8988T (cell line): ENCODE results near the gene DRGX.

Experiments used
- DNase-seq: peaks from one replicate; pipeline ENCODE4 v3.0.0; 2011

DRGX gene

DNA sequence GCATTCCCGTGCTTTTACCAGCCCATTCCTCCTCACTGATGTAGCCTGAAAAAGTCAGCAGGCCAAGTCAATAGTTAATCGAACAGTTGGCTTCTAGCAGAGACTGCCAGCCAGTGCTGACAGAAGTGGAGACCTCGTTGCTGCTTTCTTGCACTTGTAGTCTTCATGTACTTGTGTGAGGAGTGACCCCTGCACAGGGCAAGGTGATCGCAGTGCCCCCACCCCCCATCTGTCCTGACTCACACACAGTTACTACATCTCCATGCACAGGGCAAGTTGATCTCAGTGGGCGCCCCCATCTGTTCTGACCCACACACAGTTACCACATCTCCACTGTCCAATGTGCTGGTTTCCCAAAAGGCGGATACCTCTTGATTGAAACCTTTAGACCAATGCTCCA lies 62.7 kb downstream of the DRGX start:
- DNase-seq, result no peak

GRCh38 chr10:49332768-49333167 lies 63.1 kb downstream of the DRGX start:
- DNase-seq, result no peak

- no peak for DNase-seq
Measured at GRCh38 chr10:49332333-49332732, 63.6 kb downstream of the DRGX start.

GRCh38 chr10:49331431-49331830 lies 64.5 kb downstream of the DRGX start:
- no peak for DNase-seq

DNA sequence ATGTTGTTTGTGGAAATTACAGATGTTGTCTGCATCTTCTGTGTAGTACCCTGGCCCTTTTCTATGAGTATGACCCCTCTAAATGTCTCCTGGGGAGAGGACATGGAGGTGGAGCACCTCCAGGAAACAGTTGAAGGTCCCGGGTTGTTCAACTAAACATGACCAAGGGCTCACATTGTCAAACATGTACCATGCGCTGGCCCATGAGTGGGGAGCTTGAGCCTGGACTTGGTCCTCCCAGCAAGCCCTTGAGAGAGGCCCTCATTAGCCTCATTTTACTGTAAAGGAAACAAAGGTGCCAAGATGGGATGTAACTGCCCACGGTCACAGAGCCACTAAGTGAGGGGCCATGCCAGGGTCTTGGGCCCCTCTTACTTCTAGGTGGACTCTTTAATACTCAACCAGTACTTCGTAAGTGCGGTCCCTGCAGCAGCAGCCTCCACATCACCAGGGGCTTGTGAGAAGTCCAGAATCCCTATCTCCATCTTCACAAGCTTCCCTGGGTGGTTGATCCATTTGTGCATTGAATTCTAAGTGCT lies 65.7 kb downstream of the DRGX start:
- DNase-seq, result no peak

GRCh38 chr10:49329146-49329505 lies 66.8 kb downstream of the DRGX start:
- DNase-seq, result no peak

GRCh38 chr10:49328401-49329145 lies 67.3 kb downstream of the DRGX start:
- no peak for DNase-seq

DNA sequence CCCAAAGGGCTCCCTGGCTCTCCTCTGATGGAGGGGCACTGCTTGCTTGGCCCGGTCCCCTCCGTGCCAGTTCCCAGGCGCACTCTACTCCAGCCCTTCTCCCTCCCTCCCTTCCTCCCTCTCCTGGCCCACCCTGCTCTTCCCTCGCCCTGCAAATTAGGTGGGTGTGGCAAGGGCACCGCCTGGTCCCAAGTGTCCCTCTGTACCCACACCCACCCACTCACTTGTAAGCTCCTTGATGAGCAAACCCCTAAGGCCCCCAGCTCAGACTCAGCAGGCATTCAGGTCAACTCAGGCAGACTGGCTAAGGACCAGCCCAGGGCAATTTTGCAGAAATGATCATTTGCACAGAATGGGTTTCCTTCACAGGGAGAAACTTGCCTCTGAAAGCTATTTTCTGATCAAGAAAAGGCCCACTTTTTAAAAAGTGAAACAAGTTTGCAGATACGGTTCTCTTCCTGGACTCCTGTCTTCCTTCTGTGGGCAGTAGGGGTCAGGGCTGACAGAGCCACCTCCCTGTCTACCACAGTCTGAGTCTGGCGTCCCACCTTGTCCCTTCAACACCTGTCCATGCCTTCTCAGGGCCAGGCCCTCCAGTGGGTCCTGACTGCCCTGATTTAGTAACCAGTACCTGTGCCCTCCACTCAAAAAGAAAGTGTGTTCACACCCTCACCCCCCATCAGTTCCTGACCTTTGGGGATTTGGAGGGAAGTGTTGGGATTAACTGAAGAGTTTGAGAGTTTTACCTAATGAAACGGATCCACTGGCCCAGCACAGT lies 68.7 kb downstream of the DRGX start:
- DNase-seq, result no peak

DNA sequence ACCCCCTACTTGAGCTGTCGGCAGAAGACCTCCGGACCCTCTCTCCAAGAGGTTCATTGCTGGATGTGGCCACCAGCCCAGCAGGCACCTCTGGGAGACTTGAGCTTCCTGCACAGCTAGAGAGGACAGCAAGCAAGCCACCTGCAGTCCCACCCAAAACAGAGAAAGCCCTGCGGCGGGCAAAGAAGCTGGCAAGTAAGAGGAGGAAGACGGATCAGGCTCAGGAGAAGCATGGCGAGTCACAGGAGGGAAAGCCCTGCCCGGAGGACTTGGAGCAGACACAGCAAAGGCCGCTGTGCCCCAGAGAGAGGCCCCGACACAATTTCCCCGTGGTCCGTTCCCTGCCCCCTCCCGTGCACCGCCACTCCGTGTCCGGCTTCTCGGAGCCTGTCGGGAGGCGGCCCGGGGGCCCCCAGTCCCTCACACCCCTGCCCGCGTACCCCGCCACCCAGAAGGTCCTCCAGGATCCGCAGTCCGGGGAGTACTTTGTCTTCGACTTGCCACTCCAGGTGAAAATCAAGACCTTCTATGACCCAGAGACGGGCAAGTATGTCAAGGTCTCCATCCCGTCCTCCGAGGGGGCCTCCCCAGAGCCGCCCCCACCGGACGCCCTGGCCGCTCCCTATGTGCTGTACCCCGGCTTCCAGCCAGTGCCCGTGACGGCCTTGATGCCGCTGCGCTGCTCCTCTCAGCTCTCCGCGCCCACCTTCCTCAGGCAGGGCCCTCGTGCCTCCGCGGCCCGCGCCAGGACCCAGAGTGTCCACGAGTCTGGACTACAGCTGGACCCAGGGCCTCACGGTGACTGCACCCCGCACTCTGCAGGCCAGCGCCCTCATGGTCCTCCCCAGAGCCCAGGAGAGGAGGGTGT lies 69.7 kb downstream of the DRGX start:
- no peak for DNase-seq

GRCh38 chr10:49325131-49325915 lies 70.6 kb downstream of the DRGX start:
- no peak for DNase-seq

DNA sequence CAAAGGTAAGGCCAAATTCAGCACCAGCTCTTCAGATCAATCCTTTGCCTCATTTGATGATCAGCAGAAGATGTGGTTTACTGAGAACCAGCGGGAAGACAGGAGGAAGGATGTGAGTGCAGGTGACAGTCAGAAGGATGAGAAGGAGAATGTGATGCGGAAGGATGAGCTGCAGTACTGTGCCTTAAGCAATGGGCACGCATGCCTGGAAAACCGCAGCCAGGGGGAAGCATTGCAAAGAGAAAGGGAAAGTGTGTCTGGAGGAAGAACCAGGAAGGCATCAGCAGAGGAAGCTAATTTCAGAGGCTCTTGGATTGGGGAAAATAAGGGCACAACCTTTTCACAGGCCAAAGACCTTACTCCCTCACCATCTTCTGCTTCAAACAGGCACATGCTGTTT lies 71.2 kb downstream of the DRGX start:
- peak; percentile 41 for DNase-seq

- no peak for DNase-seq
Measured at GRCh38 chr10:49323896-49324270, 72.0 kb downstream of the DRGX start.

GRCh38 chr10:49323171-49323895 lies 72.6 kb downstream of the DRGX start:
- DNase-seq, result no peak

DNA sequence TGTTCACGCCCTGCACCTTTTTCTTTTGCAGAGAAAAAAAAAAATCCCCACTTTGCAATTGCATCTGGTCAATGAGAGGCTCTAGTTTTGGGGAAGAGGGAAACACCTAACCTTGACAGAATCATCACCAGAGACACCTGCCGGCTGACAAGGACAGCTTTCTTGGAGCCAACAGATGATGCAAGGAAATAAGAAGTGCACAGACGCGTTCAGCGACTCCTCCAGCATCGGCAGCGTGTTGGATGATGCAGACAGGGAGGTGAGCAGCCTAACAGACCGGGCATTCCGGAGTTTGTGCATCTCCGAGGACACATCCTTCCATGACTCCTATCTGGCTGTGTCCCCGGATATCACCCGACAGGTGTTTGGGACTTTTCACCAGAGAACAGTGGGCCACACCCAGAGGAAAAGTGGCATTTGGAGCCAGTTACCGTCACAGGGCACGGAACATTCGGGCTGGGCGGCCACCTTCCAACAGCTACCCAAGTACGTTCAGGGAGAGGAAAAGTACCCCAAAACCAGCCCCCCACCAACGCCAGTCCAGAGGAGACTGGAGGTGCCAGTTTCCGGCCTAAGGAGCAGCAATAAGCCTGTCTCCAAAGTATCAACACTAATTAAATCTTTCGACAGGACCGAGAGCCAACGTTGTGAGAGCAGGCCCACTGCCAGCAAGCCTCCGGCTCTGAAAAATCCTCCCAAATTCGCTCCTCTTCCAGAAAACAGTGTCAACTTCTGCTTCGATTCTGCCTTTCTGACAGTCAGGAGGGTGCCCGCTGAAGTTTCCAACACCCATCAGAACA lies 73.3 kb downstream of the DRGX start:
- no peak for DNase-seq

DNA sequence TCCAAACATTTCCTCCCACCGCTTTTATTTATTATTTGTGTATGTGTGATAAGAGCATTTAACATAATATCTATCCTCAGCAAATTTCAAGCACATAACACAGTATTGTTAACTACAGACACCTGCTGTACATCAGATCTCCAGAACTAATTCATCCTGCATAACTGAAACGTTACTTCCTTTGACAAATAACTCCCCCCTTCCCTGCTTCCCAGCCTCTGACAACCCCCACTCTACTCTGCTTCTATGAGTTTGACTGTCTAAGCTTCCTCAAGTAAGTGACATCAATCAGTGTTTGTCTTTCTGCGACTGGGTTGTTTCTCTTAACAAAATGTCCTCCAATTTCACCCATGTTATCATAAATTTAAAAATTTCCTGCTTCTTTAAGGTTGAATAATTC lies 74.9 kb downstream of the DRGX start:
- no peak for DNase-seq

DNA sequence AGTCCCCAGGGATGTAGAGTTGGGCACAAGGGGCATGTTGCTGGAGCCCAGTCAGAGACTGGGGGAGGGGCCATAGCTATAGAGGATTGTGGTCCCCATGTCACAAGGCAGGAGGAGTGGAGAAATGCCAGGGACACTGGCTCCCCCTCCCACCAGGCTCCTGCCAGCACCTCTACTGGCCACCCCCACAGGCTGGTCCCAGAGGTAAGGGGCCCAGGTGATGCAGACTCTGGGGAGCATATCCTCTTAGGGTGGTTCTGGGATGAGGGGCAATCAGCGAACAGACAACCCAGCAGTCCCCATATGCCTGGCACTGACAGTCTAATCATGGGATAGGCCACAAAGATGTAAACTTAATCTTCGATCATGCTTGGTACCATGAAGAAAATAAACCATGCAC lies 75.7 kb downstream of the DRGX start:
- DNase-seq, result no peak

DNA sequence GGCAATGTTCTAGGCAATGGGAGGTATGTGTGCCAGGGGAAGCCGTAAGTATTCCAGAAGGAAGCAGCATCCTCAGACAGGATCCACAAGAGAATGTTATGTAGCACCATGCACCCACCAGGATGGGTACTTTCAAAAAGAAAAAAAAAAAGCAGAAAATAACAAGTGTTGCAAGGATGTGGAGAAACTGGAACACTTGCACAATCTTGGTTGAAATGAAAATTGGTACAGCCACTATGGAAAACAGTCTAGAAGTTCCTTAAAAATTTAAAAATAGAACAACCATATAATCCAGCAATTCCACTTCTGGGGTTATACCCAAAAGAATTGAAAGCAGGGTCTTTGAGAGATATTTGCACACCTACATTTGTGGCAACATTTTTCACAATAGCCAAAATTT lies 76.7 kb downstream of the DRGX start:
- DNase-seq, result no peak

GRCh38 chr10:49318755-49319154 lies 77.1 kb downstream of the DRGX start:
- no peak for DNase-seq

DNA sequence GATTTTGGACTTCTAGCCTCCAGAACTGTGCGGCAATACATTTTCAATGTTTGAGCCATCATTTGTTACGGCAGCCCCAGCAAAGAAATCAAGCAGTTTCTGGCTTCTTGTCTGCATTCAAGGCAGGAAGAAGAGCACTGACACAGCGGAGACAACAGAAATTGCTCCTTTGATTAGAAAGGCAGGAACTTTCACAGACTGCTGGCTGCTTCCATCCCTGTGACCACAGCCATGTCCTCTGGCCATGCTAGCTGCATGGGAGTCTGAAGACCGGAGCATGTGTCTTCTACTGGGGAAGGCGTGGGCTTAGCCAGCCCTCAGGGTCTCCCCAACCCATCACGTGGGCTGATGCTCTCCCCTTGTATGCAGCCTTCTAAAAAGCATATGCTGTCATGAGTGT lies 77.9 kb downstream of the DRGX start:
- no peak for DNase-seq

DNA sequence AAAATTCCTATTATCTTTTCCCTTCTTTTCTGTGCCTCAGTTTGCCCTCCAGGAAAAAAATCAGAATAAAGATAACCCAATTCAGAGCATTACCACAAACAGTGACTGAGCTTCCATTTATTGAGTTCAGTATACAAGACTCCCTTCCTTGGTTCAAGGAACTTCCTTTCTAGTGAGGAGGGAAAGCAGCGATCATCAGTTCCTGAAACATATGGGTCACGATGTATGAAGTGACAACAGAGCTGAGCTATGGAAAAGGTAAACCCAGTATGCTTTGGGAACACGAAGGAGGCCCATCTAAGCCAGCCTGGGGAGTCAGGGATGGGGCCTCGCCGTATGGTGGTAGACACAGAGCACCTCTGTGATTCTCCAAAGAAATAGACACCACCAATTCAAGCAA lies 81.1 kb downstream of the DRGX start:
- DNase-seq, result no peak
